Measurements from ENCODE around the gene EAPP. TPM values are rescaled to one million over a fixed set of nuclear protein-coding genes. Genes with fewer than 3 reads are reported as not detected.
A peak's percentile ranks its signal among the peaks of the same experiment; 100 is the strongest.
"Not testable (repeated sequence)": the region's sequence is repeated elsewhere in the genome, so short reads cannot be mapped to it uniquely, and the experiment has no call there.

EAPP gene
- total RNA-seq, 8 experiments from 2014 or later = 43.5 to 68.3 (median 50.3) TPM

DNA sequence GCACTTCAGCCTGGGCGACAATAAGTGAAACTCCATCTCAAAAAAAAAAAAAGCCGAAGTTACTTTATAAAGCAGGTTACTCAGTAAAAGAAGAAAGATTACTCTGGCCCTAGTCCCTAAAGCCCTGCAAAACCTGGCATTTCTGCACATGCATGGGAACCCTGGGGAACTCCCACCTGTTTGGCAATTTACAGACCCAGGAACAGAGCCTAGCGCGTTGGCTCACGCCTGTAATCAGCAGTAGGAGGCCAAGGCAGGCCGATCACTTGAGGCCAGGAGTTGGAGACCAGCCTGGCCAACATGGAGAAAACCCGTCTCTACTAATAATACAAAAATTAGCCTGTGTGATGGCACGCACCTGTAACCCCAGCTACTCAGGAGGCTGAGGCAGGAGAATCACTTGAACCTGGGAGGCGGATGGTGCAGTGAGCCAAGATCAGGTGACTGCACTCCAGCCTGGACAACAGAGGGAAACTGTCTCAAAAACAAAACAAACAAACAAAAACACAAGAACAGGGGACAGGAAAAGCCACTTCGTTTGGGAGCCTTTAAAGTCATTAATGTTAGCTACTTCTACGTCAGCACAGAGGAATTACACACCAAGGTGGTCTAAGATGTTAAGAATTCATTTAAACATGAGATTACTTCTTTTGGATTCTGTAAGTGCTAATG lies 43.4 kb downstream of the EAPP start:
- H3K27ac ChIP-seq = no peak overlapping the region
- ATAC-seq (replicated peaks in 6 of 8) = no peak
- 54 to 100% (median 95%) methylated on average over 1 to 9 of the region's 11 CpGs; no CpG with 5 or more reads in 1 of the 10 experiments for WGBS, 10 experiments
- H3K4me1 ChIP-seq (replicated peaks in 1 of 2) = peaks cover 9 to 15% of the 10 kb centered on the region in 2 donors
- H3K4me3 ChIP-seq = no peak overlapping the region
- in situ Hi-C loops (cut with MboI; ENCODE audit: low pct_unique_long_range_greater_than_20kb in 2 of 9, low sequenced_read_pairs in 9 of 9, unreplicated experiment in 9 of 9) = no loop called here

DNA sequence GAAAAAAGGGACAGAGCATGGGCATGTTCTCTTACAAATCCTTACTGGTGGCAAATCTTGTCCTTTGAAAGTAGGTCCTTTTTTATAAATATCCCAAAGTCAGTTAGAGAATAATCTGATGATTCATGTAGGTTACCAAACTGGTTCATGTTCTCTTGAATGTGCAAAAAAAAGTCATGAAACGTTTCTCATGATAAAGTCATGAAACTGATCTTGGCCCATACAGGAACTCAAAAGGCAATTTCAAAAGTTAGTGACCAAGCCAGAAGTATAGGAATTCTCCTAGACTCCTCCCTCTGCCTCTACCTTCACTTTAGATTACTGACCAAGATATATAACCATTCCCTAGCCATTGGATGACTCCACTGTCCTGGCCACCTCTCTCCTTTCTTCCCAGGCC lies 50.2 kb downstream of the EAPP start:
- H3K4me1 ChIP-seq (replicated peaks in 1 of 2) = no peaks in the 10 kb centered on the region
- in situ Hi-C loops (cut with MboI; ENCODE audit: low pct_unique_long_range_greater_than_20kb in 2 of 9, low sequenced_read_pairs in 9 of 9, unreplicated experiment in 9 of 9) = no loop called here
- ATAC-seq (replicated peaks in 6 of 8) = no peak
- no peak overlapping the region for H3K4me3 ChIP-seq
- no peak overlapping the region for H3K27ac ChIP-seq
- WGBS, 10 experiments = 0 to 86% (median 39%) methylated on average over 1 of the region's 1 CpG; no CpG with 5 or more reads in 2 of the 10 experiments

DNA sequence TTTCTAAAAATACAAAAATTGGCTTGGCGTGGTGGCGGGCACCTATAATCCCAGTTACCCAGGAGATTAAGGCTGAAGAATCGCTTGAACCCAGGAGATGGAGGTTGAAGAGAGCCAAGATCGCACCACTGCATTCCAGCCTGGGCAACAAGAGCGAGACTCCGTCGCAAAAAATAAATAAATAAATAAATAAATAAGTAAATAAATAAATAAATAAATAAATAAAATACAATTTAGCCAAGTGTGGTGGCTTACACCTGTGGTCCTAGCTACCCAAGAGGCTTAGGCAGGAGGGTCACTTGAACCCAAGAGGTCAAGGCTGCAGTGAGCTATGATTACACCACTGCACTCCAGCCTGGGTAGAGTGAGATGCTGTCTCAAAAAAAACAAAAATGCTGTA lies 51.0 kb downstream of the EAPP start:
- ATAC-seq (replicated peaks in 6 of 8) = no peak
- WGBS, 10 experiments = 74 to 100% (median 90%) methylated on average over 4 to 7 of the region's 7 CpGs; no CpG with 5 or more reads in 1 of the 10 experiments
- in situ Hi-C loops (cut with MboI; ENCODE audit: low pct_unique_long_range_greater_than_20kb in 2 of 9, low sequenced_read_pairs in 9 of 9, unreplicated experiment in 9 of 9) = no loop called here

DNA sequence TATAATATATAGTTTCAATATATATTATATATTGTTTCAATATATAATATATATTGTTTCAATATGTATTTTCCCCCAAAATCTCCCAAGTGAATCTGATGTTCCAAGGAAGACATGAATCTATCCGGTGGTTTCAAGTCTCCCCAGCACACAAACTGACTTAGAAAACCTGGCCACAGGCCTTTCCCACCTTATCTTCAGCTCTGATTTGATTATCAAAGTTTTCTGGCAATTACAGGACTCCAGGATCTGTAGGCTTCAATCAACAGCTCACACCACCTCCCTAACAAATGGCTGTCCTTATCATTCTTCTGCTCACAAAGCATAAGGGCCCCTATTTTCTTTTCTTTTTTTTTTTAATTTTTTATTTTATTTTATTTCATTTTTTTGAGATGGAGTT lies 54.8 kb downstream of the EAPP start:
- ATAC-seq (replicated peaks in 6 of 8) = no peak
- no peaks in the 10 kb centered on the region for H3K4me1 ChIP-seq (replicated peaks in 1 of 2)
- no peak overlapping the region for H3K27ac ChIP-seq
- H3K4me3 ChIP-seq = no peak overlapping the region
- 20 to 100% (median 90%) methylated on average over 1 of the region's 1 CpG; no CpG with 5 or more reads in 1 of the 10 experiments for WGBS, 10 experiments
- in situ Hi-C loops (cut with MboI; ENCODE audit: low pct_unique_long_range_greater_than_20kb in 2 of 9, low sequenced_read_pairs in 9 of 9, unreplicated experiment in 9 of 9) = no loop called here

More for the DNA sequence above, 51.0 kb downstream of the EAPP start:
- Histone ChIP-seq H3K27ac (no peak overlapping the region), H3K4me3 (no peak overlapping the region), H3K4me1 (replicated peaks in 1 of 2) (no peaks in the 10 kb centered on the region)

DNA sequence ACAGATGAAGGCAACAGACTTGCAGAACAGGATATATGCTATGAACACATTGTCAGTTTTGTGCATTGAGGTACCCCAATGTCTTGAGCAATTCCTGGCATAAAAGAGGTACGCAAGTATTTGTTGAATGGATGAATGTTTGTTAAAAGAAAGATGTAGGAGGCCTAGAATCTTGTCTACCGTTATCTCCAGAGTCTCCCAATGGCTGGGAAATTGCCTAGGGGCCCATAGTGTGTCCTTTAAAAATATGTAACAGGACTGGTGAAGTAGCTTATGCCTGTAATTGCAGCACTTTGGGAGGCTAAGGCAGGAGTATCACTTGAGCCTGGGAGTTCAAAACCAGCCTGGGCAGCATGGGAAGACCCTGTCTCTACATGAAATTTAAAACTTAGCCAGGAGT lies 57.0 kb downstream of the EAPP start:
- no peaks in the 10 kb centered on the region for H3K4me1 ChIP-seq (replicated peaks in 1 of 2)
- in situ Hi-C loops (cut with MboI; ENCODE audit: low pct_unique_long_range_greater_than_20kb in 2 of 9, low sequenced_read_pairs in 9 of 9, unreplicated experiment in 9 of 9) = no loop called here
- ATAC-seq (replicated peaks in 6 of 8) = no peak
- H3K27ac ChIP-seq = no peak overlapping the region
- WGBS, 10 experiments = 17 to 100% (median 100%) methylated on average over 1 to 2 of the region's 2 CpGs; no CpG with 5 or more reads in 3 of the 10 experiments
- H3K4me3 ChIP-seq = no peak overlapping the region

DNA sequence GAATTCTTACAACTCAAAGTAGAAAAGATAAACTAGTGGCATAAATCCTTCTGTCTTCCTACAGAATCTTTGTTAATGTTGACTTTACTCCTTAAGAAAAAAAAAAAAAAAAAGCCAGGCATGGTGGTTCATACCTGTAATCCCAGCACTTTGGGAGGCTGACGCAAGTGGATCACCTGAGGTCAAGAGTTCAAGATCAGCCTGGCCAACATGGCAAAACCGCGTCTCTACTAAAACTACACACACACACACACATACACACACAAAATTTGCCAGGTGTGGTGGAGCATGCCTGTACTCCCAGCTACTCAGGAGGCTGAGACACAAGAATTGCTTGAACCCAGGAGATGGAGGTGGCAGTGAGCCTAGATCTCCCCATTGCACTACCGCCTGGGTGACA lies 59.8 kb downstream of the EAPP start:
- ATAC-seq (replicated peaks in 6 of 8) = no peak
- Histone ChIP-seq H3K4me1 (replicated peaks in 1 of 2) (no peaks in the 10 kb centered on the region), H3K4me3 (no peak overlapping the region), H3K27ac (no peak overlapping the region)
- WGBS, 10 experiments = 83 to 100% (median 100%) methylated on average over 1 to 4 of the region's 4 CpGs; no CpG with 5 or more reads in 2 of the 10 experiments
- in situ Hi-C loops (cut with MboI; ENCODE audit: low pct_unique_long_range_greater_than_20kb in 2 of 9, low sequenced_read_pairs in 9 of 9, unreplicated experiment in 9 of 9) = no loop called here

DNA sequence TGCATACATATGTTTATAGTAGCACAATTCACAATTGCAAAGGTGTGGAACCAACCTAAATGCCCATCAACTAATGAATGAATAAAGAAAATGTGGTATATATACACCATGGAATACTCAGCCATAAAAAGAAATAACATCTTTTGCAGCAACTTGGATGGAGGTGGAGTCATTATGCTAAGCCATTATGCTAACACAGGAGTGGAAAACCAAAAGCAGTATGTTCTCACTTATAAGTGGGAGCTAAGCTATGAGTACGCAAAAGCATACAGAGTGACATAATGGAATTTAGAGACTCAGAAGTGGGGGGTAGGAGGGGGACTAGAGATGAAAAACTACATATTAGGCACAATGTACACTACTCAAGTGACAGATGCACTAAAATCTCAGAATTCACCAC lies 61.2 kb downstream of the EAPP start:
- Histone ChIP-seq H3K4me3 (no peak overlapping the region), H3K27ac (no peak overlapping the region), H3K4me1 (replicated peaks in 1 of 2) (no peaks in the 10 kb centered on the region)
- WGBS, 10 experiments = 29 to 100% (median 80%) methylated on average over 1 of the region's 1 CpG; no CpG with 5 or more reads in 6 of the 10 experiments
- in situ Hi-C loops (cut with MboI; ENCODE audit: low pct_unique_long_range_greater_than_20kb in 2 of 9, low sequenced_read_pairs in 9 of 9, unreplicated experiment in 9 of 9) = no loop called here
- peak in 3 of 8 experiments; percentile 71 to 98 (median 94) for ATAC-seq (replicated peaks in 6 of 8)

DNA sequence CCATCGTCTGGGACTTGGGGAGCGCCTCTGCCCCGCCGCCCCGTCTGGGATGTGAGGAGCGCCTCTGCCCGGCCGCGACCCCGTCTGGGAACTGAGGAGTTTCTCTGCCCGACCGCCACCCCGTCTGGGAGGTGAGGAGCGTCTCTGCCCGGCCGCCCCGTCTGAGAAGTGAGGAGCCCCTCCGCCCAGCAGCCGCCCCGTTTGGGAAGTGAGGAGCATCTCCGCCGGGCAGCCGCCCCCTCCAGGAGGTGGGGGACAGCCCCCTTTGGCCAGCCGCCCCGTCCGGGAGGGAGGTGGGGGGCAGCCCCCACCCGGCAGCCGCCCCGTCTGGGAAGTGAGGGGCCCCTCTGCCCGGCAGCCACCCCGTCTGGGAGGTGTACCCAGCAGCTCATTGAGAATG lies 63.5 kb downstream of the EAPP start:
- ATAC-seq (replicated peaks in 6 of 8); H3K27ac ChIP-seq; H3K4me3 ChIP-seq; in situ Hi-C loops (cut with MboI; ENCODE audit: low pct_unique_long_range_greater_than_20kb in 2 of 9, low sequenced_read_pairs in 9 of 9, unreplicated experiment in 9 of 9); H3K4me1 ChIP-seq (replicated peaks in 1 of 2): not testable (repeated sequence)
- no CpG with 5 or more reads among the region's 31 CpGs for WGBS, 10 experiments

DNA sequence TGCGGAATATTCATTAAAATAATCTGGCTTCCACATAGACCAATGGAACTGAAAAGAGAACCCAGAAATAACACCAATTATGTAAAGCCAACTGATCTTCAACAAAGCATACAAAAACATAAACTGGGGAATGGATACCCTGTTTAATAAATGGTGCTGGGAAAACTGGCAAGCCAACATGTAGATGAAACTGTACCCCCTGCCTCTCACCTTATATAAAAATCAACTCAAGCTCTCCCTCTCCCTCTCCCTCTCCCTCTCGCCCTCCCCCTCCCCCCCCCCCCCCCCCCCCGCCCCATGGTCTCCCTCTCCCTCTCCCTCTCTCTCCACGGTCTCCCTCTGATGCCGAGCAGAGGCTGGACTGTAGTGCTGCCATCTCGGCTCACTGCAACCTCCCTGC lies 64.3 kb downstream of the EAPP start:
- 50 to 100% (median 91%) methylated on average over 1 of the region's 6 CpGs for WGBS, 10 experiments
- in situ Hi-C loops (cut with MboI; ENCODE audit: low pct_unique_long_range_greater_than_20kb in 2 of 9, low sequenced_read_pairs in 9 of 9, unreplicated experiment in 9 of 9) = no loop called here
- ATAC-seq (replicated peaks in 6 of 8) = no peak
- no peaks in the 10 kb centered on the region for H3K4me1 ChIP-seq (replicated peaks in 1 of 2)
- H3K4me3 ChIP-seq = no peak overlapping the region
- no peak overlapping the region for H3K27ac ChIP-seq

DNA sequence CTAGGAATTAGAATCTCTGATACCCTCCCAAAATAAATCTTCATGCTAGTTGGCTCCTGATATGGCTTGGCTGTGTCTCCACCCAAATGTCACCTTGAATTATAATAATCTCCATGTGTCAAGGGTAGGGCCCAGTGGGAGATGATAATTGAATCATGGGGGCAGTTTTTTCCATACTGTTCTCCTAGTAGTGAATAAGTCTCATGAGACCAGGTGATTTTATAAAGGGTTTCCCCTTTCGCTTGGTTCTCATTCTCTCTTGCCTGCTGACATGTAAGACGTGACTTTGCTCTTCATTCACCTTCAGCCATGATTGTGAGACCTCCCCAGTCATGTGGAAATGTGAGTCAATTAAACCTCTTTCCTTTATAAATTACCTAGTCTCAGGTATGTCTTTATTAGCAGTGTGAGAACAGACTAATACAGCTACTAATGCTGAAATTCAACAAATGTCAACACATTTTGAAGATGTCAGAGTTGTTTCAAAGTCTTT lies 65.3 kb downstream of the EAPP start:
- in situ Hi-C loops (cut with MboI; ENCODE audit: low pct_unique_long_range_greater_than_20kb in 2 of 9, low sequenced_read_pairs in 9 of 9, unreplicated experiment in 9 of 9) = loop anchor here in 1 of 9 experiments (25.0 kb wide), 1 partner anchor 137 kb away; no protein-coding TSS in a partner anchor
- Histone ChIP-seq H3K27ac (no peak overlapping the region), H3K4me1 (replicated peaks in 1 of 2) (no peaks in the 10 kb centered on the region), H3K4me3 (no peak overlapping the region)
- 47 to 100% (median 86%) methylated on average over 1 to 2 of the region's 2 CpGs; no CpG with 5 or more reads in 4 of the 10 experiments for WGBS, 10 experiments
- no peak for ATAC-seq (replicated peaks in 6 of 8)

DNA sequence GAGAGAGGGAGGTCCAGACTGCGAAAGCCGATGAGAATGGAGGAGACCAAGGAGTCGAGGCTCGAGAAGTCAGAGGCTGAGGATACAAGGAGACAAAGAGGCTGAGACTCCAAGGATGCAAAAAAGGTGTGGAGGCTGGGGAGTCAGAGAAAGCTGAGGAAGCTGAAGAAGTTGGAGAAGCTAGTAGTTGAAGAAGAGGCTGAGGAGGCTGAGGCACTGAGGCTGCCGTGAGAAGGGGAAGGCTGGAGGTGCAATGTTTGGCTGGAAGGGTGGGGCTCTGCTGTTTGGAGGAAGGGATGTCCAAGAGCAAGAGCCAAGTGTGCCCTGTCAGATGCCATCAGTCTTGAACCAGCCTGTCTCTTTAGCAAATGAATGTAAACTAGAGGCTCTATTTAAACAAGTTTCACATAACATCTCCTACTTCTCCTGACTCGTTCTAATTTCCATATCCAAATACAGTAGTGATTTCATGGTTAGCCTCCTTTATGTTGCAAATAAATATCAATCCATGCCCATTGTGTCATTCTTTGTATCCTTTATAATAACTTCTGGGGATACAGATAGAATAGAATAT lies 66.7 kb downstream of the EAPP start:
- no peak overlapping the region for H3K27ac ChIP-seq
- no peaks in the 10 kb centered on the region for H3K4me1 ChIP-seq (replicated peaks in 1 of 2)
- WGBS, 10 experiments = 50 to 88% (median 72%) methylated on average over 2 to 6 of the region's 6 CpGs; no CpG with 5 or more reads in 2 of the 10 experiments
- ATAC-seq (replicated peaks in 6 of 8) = no peak
- H3K4me3 ChIP-seq = no peak overlapping the region
- in situ Hi-C loops (cut with MboI; ENCODE audit: low pct_unique_long_range_greater_than_20kb in 2 of 9, low sequenced_read_pairs in 9 of 9, unreplicated experiment in 9 of 9) = loop anchor here in 1 of 9 experiments (25.0 kb wide), 1 partner anchor 135 kb away; no protein-coding TSS in a partner anchor

DNA sequence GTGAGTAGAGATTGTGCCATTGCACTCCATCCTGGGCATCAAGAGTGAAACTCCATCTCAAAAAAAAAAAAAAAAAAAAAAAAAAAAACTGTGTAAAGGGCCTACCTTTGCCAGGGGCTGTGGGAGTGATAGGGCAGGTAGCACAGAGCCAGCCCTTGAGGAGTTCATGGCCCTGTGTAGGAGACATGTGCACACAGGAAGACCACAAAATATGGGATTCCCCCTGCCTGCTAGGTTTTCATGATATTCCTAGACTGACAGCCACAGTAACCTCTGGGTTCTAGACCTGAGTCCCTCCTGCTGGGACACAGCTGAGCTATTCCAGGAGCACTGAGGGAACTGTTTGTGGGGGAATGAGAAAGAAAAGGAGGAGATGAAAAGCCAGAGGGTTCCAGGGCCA lies 69.2 kb downstream of the EAPP start:
- Histone ChIP-seq H3K4me1 (replicated peaks in 1 of 2) (no peaks in the 10 kb centered on the region), H3K27ac (no peak overlapping the region), H3K4me3 (no peak overlapping the region)
- in situ Hi-C loops (cut with MboI; ENCODE audit: low pct_unique_long_range_greater_than_20kb in 2 of 9, low sequenced_read_pairs in 9 of 9, unreplicated experiment in 9 of 9) = loop anchor here in 1 of 9 experiments (25.0 kb wide), 1 partner anchor 133 kb away; no protein-coding TSS in a partner anchor
- ATAC-seq (replicated peaks in 6 of 8) = no peak

DNA sequence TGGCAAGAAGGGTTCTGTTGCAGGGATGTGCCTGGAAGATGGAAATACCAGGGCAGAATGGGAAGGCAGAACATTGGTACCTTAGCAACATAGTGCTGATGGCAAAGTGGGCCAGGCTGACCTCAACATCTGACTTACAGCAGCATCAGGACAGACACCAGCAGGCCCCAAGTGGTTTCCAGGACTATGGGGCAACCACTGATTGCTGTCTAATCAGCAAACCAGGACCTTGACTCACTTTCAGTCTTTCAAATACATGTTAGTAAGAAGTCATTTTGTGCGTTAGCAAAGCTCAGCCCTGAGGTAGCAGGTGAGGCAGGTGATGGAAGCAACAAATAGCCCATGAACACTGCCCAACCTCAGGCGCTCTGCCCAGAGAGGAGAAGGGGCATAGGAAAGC lies 72.8 kb downstream of the EAPP start:
- ATAC-seq (replicated peaks in 6 of 8) = no peak
- no peak overlapping the region for H3K4me3 ChIP-seq
- WGBS, 10 experiments = 94 to 100% (median 100%) methylated on average over 1 to 2 of the region's 2 CpGs; no CpG with 5 or more reads in 6 of the 10 experiments
- peaks cover 0 to 5% of the 10 kb centered on the region in 2 donors for H3K4me1 ChIP-seq (replicated peaks in 1 of 2)
- no peak overlapping the region for H3K27ac ChIP-seq
- in situ Hi-C loops (cut with MboI; ENCODE audit: low pct_unique_long_range_greater_than_20kb in 2 of 9, low sequenced_read_pairs in 9 of 9, unreplicated experiment in 9 of 9) = loop anchor here in 1 of 9 experiments (25.0 kb wide), 1 partner anchor 129 kb away; no protein-coding TSS in a partner anchor
